ENCODE results near the gene INTS3.

The INTS3 gene, protein sequence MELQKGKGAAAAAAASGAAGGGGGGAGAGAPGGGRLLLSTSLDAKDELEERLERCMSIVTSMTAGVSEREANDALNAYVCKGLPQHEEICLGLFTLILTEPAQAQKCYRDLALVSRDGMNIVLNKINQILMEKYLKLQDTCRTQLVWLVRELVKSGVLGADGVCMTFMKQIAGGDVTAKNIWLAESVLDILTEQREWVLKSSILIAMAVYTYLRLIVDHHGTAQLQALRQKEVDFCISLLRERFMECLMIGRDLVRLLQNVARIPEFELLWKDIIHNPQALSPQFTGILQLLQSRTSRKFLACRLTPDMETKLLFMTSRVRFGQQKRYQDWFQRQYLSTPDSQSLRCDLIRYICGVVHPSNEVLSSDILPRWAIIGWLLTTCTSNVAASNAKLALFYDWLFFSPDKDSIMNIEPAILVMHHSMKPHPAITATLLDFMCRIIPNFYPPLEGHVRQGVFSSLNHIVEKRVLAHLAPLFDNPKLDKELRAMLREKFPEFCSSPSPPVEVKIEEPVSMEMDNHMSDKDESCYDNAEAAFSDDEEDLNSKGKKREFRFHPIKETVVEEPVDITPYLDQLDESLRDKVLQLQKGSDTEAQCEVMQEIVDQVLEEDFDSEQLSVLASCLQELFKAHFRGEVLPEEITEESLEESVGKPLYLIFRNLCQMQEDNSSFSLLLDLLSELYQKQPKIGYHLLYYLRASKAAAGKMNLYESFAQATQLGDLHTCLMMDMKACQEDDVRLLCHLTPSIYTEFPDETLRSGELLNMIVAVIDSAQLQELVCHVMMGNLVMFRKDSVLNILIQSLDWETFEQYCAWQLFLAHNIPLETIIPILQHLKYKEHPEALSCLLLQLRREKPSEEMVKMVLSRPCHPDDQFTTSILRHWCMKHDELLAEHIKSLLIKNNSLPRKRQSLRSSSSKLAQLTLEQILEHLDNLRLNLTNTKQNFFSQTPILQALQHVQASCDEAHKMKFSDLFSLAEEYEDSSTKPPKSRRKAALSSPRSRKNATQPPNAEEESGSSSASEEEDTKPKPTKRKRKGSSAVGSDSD

DNA sequence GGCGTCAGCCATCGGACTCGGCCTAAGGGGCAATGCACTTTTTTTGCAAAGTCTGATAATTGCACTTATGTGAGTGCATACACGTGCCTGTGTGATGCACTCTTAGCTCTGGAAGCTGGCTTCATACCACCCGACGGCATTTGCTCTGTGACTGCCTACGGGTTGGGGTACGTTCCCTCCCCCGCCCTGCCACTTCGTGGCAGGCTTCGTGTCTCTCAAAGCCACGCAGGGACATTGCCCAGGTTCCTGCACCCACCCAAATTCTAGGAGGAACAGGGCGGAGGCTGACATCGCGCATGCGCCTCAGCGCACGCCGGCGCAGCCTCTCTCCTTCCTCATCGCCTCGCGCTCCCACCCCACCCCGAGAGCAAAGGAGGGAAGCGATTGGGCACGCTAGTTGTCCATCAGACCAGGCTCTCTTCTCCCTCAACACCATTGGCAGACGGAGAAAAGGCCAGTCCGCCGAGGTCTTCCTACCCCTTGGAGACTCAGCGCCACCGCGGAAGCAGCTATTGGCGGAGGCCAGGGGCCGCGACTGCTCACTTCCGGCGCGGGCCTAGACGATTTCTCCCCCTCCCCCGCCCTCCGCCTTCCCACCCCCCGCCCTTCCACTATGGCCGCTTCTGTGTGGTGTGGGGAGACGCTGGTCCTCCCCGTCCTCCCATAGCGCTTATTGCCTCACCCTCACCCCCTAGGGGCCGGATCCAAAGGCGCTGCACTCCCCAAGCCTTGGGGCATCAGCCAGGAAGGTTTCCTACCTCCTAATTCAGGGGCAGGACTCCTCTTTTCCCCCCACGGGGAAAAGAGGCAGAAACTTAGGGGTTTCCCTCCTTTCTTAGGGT, at the start of gene INTS3:
Gene INTS3, plus strand, starts transcription at position 588 of the 842 bp plus-strand sequence. CDS start 585 bp downstream, outside the sequence.
- Histone ChIP-seq H3K36me3 (ENCODE audit: control insufficient read depth in 2 of 2, insufficient read depth in 2 of 2, low read length in 2 of 2) (no peaks in the 10 kb centered on the region), H3K27ac (ENCODE audit: low read depth in 2 of 2, low read length in 2 of 2) (peak within 1 kb of the TSS; percentile 95 to 97), H3K4me1 (ENCODE audit: control insufficient read depth in 2 of 2, insufficient read depth in 2 of 2, low read length in 2 of 2) (peaks cover 7% of the 10 kb centered on the region in 2 donors), H3K9me3 (ENCODE audit: control insufficient read depth in 2 of 2, low read length in 2 of 2) (no peaks in the 10 kb centered on the region), H3K27me3 (ENCODE audit: control insufficient read depth in 2 of 2, insufficient read depth in 2 of 2, low read length in 2 of 2) (no peaks in the 10 kb centered on the region), H3K9ac (ENCODE audit: low read depth in 1 of 2, low read length in 2 of 2) (peak within 1 kb of the TSS; percentile 99 to 100), H3K4me3 (ENCODE audit: low read length in 2 of 2) (peak within 1 kb of the TSS; percentile 93 to 96)

DNA sequence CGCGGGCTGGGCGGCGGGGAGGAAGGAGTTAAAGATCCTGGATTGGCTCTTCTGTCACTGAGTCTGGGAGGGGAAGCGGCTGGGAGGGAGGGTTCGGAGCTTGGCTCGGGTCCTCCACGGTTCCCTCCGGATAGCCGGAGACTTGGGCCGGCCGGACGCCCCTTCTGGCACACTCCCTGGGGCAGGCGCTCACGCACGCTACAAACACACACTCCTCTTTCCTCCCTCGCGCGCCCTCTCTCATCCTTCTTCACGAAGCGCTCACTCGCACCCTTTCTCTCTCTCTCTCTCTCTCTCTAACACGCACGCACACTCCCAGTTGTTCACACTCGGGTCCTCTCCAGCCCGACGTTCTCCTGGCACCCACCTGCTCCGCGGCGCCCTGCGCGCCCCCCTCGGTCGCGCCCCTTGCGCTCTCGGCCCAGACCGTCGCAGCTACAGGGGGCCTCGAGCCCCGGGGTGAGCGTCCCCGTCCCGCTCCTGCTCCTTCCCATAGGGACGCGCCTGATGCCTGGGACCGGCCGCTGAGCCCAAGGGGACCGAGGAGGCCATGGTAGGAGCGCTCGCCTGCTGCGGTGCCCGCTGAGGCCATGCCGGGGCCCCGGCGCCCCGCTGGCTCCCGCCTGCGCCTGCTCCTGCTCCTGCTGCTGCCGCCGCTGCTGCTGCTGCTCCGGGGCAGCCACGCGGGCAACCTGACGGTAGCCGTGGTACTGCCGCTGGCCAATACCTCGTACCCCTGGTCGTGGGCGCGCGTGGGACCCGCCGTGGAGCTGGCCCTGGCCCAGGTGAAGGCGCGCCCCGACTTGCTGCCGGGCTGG, 49.1 kb upstream of the INTS3 start, which contains the start of gene NPR1:
Gene NPR1, plus strand, starts transcription at position 170 of the 818 bp plus-strand sequence. Its CDS starts 421 bp downstream, at position 591.
- Histone ChIP-seq H3K9ac (ENCODE audit: low read depth in 1 of 2, low read length in 2 of 2) (peak within 1 kb of the TSS in 1 of 2 donors; percentile 41), H3K36me3 (ENCODE audit: control insufficient read depth in 2 of 2, insufficient read depth in 2 of 2, low read length in 2 of 2) (no peaks in the 10 kb centered on the region), H3K4me3 (ENCODE audit: low read length in 2 of 2) (peak within 1 kb of the TSS; percentile 54 to 64), H3K9me3 (ENCODE audit: control insufficient read depth in 2 of 2, low read length in 2 of 2) (no peaks in the 10 kb centered on the region), H3K4me1 (ENCODE audit: control insufficient read depth in 2 of 2, insufficient read depth in 2 of 2, low read length in 2 of 2) (peaks cover 17 to 19% of the 10 kb centered on the region in 2 donors), H3K27ac (ENCODE audit: low read depth in 2 of 2, low read length in 2 of 2) (peak within 1 kb of the TSS in 1 of 2 donors; percentile 16), H3K27me3 (ENCODE audit: control insufficient read depth in 2 of 2, insufficient read depth in 2 of 2, low read length in 2 of 2) (peaks cover 15 to 39% of the 10 kb centered on the region in 2 donors)

DNA sequence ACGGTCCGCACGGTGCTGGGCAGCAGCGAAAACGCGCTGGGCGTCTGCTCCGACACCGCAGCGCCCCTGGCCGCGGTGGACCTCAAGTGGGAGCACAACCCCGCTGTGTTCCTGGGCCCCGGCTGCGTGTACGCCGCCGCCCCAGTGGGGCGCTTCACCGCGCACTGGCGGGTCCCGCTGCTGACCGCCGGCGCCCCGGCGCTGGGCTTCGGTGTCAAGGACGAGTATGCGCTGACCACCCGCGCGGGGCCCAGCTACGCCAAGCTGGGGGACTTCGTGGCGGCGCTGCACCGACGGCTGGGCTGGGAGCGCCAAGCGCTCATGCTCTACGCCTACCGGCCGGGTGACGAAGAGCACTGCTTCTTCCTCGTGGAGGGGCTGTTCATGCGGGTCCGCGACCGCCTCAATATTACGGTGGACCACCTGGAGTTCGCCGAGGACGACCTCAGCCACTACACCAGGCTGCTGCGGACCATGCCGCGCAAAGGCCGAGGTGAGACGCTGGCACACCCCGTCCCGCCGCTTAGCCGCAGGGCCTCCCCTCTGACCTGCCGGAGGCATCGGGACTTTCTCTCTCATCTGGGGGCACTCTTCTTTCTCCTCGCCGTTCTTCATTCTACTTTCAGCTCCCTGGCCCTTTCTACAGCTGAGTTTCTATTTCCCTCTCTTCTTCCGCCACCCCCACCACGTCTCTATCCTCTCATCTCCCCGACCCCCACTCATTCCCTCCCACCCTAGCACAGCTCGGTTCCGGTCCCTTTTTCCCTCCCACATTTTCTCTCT, 48.3 kb upstream of the INTS3 start:
- peak overlapping the region; percentile 54 to 64 for H3K4me3 ChIP-seq (ENCODE audit: low read length in 2 of 2)
- H3K4me1 ChIP-seq (ENCODE audit: control insufficient read depth in 2 of 2, insufficient read depth in 2 of 2, low read length in 2 of 2) = peaks cover 17 to 19% of the 10 kb centered on the region in 2 donors
- H3K27me3 ChIP-seq (ENCODE audit: control insufficient read depth in 2 of 2, insufficient read depth in 2 of 2, low read length in 2 of 2) = peaks cover 15 to 39% of the 10 kb centered on the region in 2 donors
- H3K9me3 ChIP-seq (ENCODE audit: control insufficient read depth in 2 of 2, low read length in 2 of 2) = no peaks in the 10 kb centered on the region
- no peaks in the 10 kb centered on the region for H3K36me3 ChIP-seq (ENCODE audit: control insufficient read depth in 2 of 2, insufficient read depth in 2 of 2, low read length in 2 of 2)
- H3K9ac ChIP-seq (ENCODE audit: low read depth in 1 of 2, low read length in 2 of 2) = peak overlapping the region in 1 of 2 donors; percentile 41
- peak overlapping the region in 1 of 2 donors; percentile 16 for H3K27ac ChIP-seq (ENCODE audit: low read depth in 2 of 2, low read length in 2 of 2)

DNA sequence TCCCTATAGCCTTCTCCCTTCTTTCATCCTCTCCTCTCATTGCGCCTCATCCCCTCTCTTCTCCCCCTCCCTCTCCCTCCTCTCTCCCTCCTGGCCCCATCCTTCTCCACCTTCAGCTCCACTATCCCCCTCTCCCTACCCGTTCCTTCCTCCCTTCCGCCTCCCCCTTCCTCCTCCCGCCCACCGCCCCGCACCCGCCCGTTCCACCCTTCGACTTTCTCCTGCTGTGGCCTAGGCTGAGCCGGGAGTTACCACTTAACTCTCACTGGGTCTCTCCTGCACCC, 47.8 kb upstream of the INTS3 start:
- peaks cover 15 to 39% of the 10 kb centered on the region in 2 donors for H3K27me3 ChIP-seq (ENCODE audit: control insufficient read depth in 2 of 2, insufficient read depth in 2 of 2, low read length in 2 of 2)
- no peaks in the 10 kb centered on the region for H3K9me3 ChIP-seq (ENCODE audit: control insufficient read depth in 2 of 2, low read length in 2 of 2)
- peak overlapping the region; percentile 47 to 54 for H3K4me3 ChIP-seq (ENCODE audit: low read length in 2 of 2)
- H3K4me1 ChIP-seq (ENCODE audit: control insufficient read depth in 2 of 2, insufficient read depth in 2 of 2, low read length in 2 of 2) = peaks cover 17 to 19% of the 10 kb centered on the region in 2 donors
- H3K36me3 ChIP-seq (ENCODE audit: control insufficient read depth in 2 of 2, insufficient read depth in 2 of 2, low read length in 2 of 2) = no peaks in the 10 kb centered on the region
- no peak overlapping the region for H3K9ac ChIP-seq (ENCODE audit: low read depth in 1 of 2, low read length in 2 of 2)
- no peak overlapping the region for H3K27ac ChIP-seq (ENCODE audit: low read depth in 2 of 2, low read length in 2 of 2)

DNA sequence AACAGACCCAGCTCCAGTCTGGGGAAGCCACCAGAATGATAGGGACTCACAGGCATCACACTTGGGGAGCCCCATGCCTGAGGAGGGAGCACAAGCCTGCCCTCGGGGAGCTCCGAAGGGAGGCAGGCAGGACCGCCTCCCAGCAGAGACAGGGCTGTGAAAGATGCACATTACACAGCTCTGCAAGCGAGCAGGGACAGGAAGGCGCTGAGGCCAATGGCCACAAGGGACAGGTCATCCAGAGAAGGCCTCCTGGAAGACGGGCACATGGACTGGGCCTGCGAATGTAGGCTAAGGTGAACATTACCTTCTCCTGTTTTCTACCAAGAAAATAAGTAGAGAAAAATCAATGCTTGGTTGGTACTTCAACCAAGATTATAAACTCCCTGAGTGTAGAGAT, 45.1 kb upstream of the INTS3 start:
- Histone ChIP-seq H3K27ac (ENCODE audit: low read depth in 2 of 2, low read length in 2 of 2) (no peak overlapping the region), H3K9me3 (ENCODE audit: control insufficient read depth in 2 of 2, low read length in 2 of 2) (no peaks in the 10 kb centered on the region), H3K36me3 (ENCODE audit: control insufficient read depth in 2 of 2, insufficient read depth in 2 of 2, low read length in 2 of 2) (no peaks in the 10 kb centered on the region), H3K9ac (ENCODE audit: low read depth in 1 of 2, low read length in 2 of 2) (no peak overlapping the region), H3K4me3 (ENCODE audit: low read length in 2 of 2) (no peak overlapping the region), H3K4me1 (ENCODE audit: control insufficient read depth in 2 of 2, insufficient read depth in 2 of 2, low read length in 2 of 2) (peaks cover 17 to 19% of the 10 kb centered on the region in 2 donors), H3K27me3 (ENCODE audit: control insufficient read depth in 2 of 2, insufficient read depth in 2 of 2, low read length in 2 of 2) (peaks cover 15 to 39% of the 10 kb centered on the region in 2 donors)

DNA sequence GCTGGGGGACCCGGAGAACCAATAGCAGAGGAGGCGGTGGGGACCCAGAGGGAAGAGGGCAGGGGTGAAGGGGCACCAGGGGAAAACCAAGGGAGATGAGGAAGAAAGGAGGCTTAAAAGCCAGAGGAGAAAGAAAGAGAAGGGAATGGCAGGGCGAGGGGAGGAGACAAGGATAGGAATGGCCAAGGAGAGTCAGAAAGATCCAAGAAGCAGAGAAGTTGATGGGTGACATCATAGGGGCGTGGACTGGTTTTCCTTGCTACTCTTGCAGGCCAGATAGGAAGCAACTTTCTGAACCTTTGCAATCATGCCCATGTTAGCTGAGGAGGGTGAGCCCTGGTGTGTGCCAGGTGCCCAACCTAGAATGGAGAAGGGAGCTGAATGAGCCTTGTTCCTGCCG, 44.0 kb upstream of the INTS3 start:
- H3K9me3 ChIP-seq (ENCODE audit: control insufficient read depth in 2 of 2, low read length in 2 of 2) = no peaks in the 10 kb centered on the region
- no peak overlapping the region for H3K9ac ChIP-seq (ENCODE audit: low read depth in 1 of 2, low read length in 2 of 2)
- H3K36me3 ChIP-seq (ENCODE audit: control insufficient read depth in 2 of 2, insufficient read depth in 2 of 2, low read length in 2 of 2) = no peaks in the 10 kb centered on the region
- no peak overlapping the region for H3K4me3 ChIP-seq (ENCODE audit: low read length in 2 of 2)
- H3K27ac ChIP-seq (ENCODE audit: low read depth in 2 of 2, low read length in 2 of 2) = no peak overlapping the region
- peaks cover 10 to 27% of the 10 kb centered on the region in 2 donors for H3K27me3 ChIP-seq (ENCODE audit: control insufficient read depth in 2 of 2, insufficient read depth in 2 of 2, low read length in 2 of 2)
- peaks cover 7 to 9% of the 10 kb centered on the region in 2 donors for H3K4me1 ChIP-seq (ENCODE audit: control insufficient read depth in 2 of 2, insufficient read depth in 2 of 2, low read length in 2 of 2)

DNA sequence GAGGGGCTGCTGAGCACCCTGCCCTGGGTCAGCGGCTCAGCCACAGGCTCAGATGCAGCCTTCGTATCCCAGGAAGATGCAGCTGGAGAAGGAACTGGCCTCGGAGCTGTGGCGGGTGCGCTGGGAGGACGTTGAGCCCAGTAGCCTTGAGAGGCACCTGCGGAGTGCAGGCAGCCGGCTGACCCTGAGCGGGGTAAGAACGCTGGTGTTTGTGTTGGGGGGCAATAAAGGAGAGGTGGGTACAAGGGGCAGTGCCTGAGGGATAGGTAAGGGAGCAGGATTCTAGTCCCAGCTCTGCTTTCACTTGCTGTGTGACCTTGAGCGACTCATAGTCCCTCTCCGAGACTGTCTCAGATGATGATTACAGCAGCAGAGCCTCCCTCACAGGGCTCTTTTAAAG, 43.0 kb upstream of the INTS3 start:
- no peak overlapping the region for H3K9ac ChIP-seq (ENCODE audit: low read depth in 1 of 2, low read length in 2 of 2)
- no peaks in the 10 kb centered on the region for H3K9me3 ChIP-seq (ENCODE audit: control insufficient read depth in 2 of 2, low read length in 2 of 2)
- H3K36me3 ChIP-seq (ENCODE audit: control insufficient read depth in 2 of 2, insufficient read depth in 2 of 2, low read length in 2 of 2) = no peaks in the 10 kb centered on the region
- peaks cover 8 to 17% of the 10 kb centered on the region in 2 donors for H3K27me3 ChIP-seq (ENCODE audit: control insufficient read depth in 2 of 2, insufficient read depth in 2 of 2, low read length in 2 of 2)
- H3K4me3 ChIP-seq (ENCODE audit: low read length in 2 of 2) = no peak overlapping the region
- H3K27ac ChIP-seq (ENCODE audit: low read depth in 2 of 2, low read length in 2 of 2) = no peak overlapping the region
- no peaks in the 10 kb centered on the region for H3K4me1 ChIP-seq (ENCODE audit: control insufficient read depth in 2 of 2, insufficient read depth in 2 of 2, low read length in 2 of 2)

DNA sequence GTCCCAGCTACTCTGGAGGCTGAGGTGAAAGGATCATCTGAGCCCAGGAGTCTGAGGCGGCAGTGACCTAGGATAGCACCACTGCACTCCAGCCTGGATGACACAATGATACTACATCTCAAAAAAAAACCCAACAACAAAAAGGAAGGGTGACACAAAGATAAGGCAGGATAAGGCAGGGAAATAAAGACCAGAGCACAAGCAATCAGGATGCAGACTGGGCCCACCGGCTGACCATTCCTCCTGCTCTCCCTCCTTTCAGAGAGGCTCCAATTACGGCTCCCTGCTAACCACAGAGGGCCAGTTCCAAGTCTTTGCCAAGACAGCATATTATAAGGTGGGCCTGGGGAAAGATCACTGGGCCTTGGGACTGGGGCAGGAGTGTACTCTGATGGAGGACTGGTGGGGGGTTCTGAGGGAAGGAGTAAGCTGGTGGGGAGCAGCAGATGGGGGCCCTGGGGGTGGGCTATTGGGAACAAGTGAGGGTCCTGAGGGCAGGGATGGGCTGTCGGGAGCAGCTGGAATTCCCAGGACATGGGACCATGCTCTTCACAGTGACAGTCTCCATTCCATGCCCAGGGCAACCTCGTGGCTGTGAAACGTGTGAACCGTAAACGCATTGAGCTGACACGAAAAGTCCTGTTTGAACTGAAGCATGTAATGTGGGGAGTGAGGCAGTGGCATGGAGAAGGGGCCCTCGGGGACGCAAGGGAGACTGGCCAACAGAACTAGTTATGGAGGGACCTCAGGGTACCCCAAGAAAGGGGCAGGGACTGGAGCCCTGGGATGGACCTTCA, 42.1 kb upstream of the INTS3 start:
- Histone ChIP-seq H3K27ac (ENCODE audit: low read depth in 2 of 2, low read length in 2 of 2) (no peak overlapping the region), H3K4me1 (ENCODE audit: control insufficient read depth in 2 of 2, insufficient read depth in 2 of 2, low read length in 2 of 2) (no peaks in the 10 kb centered on the region)

More for the DNA sequence above, 42.1 kb upstream of the INTS3 start:
- Histone ChIP-seq H3K36me3 (ENCODE audit: control insufficient read depth in 2 of 2, insufficient read depth in 2 of 2, low read length in 2 of 2) (no peaks in the 10 kb centered on the region), H3K9ac (ENCODE audit: low read depth in 1 of 2, low read length in 2 of 2) (no peak overlapping the region), H3K27me3 (ENCODE audit: control insufficient read depth in 2 of 2, insufficient read depth in 2 of 2, low read length in 2 of 2) (peaks cover 4 to 10% of the 10 kb centered on the region in 2 donors), H3K4me3 (ENCODE audit: low read length in 2 of 2) (no peak overlapping the region), H3K9me3 (ENCODE audit: control insufficient read depth in 2 of 2, low read length in 2 of 2) (no peaks in the 10 kb centered on the region)

Data from mucosa of rectum (tissue), 2 donors.